ENCODE results near the gene PLAAT4.
A peak's percentile ranks its signal among the peaks of the same experiment; 100 is the strongest.

The PLAAT4 gene

GRCh38 chr11:63551091-63551888, 14.7 kb downstream of the PLAAT4 start:
- no peak for DNase-seq (ENCODE audit: low spot score)
- ChIA-PET CTCF (interaction anchor here (0.6 to 1.0 kb wide), 2 partner anchors 22 to 1561 kb away, joined by 3 to 4 read pairs; no protein-coding TSS in a partner anchor), POLR2A (ENCODE audit: low non-redundant PET) (no interaction called here)
- TF ChIP-seq, protein P1, sequence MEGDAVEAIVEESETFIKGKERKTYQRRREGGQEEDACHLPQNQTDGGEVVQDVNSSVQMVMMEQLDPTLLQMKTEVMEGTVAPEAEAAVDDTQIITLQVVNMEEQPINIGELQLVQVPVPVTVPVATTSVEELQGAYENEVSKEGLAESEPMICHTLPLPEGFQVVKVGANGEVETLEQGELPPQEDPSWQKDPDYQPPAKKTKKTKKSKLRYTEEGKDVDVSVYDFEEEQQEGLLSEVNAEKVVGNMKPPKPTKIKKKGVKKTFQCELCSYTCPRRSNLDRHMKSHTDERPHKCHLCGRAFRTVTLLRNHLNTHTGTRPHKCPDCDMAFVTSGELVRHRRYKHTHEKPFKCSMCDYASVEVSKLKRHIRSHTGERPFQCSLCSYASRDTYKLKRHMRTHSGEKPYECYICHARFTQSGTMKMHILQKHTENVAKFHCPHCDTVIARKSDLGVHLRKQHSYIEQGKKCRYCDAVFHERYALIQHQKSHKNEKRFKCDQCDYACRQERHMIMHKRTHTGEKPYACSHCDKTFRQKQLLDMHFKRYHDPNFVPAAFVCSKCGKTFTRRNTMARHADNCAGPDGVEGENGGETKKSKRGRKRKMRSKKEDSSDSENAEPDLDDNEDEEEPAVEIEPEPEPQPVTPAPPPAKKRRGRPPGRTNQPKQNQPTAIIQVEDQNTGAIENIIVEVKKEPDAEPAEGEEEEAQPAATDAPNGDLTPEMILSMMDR (conservative IDR thresholded peaks at IDR 0.05; ENCODE audit: low read depth): no peak
- no peak overlapping the region for H3K27ac ChIP-seq

GRCh38 chr11:63551889-63552266, 15.3 kb downstream of the PLAAT4 start:
- POLR2A ChIA-PET (ENCODE audit: low non-redundant PET): no interaction called here

DNA sequence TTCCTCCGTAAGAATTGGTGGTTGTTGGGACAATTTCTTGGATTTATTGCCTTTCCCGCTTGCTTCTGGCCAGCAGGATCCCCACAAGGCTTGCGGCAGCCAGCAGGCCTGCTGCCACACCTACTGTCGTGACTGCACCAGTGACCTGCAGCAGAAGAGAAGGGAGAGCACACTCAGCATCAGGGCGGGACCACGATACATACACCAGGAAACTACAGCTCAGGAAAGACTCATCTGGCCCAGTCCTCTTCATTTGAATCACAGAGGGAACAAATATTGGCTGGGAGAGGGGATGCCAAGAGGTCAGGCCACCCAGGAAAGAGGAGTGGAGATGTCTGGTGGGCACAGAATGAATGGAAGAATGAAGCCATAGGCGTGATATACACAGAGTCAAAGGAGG, 16.3 kb downstream of the PLAAT4 start:
- POLR2A ChIA-PET (ENCODE audit: low non-redundant PET): no interaction called here
- TF ChIP-seq, protein P1 (conservative IDR thresholded peaks at IDR 0.05; ENCODE audit: low read depth): no peak
- no peak for DNase-seq (ENCODE audit: low spot score)
- no peak overlapping the region for H3K27ac ChIP-seq
- CTCF ChIA-PET: no interaction called here

More at GRCh38 chr11:63551889-63552266, 15.3 kb downstream of the PLAAT4 start:
- DNase-seq (ENCODE audit: low spot score): no peak
- no peak overlapping the region for H3K27ac ChIP-seq
- TF ChIP-seq, protein P1 (conservative IDR thresholded peaks at IDR 0.05; ENCODE audit: low read depth): no peak
- CTCF ChIA-PET: interaction anchor here (1.0 kb wide), 1 partner anchor 22 kb away, joined by 4 read pairs; no protein-coding TSS in a partner anchor

GRCh38 chr11:63553759-63554158, 17.2 kb downstream of the PLAAT4 start:
- H3K27ac ChIP-seq: peak overlapping the region; percentile 21; the same call in 1 of the 2 replicates
- TF ChIP-seq, protein P1 (conservative IDR thresholded peaks at IDR 0.05; ENCODE audit: low read depth): no peak
- ChIA-PET POLR2A (ENCODE audit: low non-redundant PET) (no interaction called here), CTCF (no interaction called here)
- no peak for DNase-seq (ENCODE audit: low spot score)

DNA sequence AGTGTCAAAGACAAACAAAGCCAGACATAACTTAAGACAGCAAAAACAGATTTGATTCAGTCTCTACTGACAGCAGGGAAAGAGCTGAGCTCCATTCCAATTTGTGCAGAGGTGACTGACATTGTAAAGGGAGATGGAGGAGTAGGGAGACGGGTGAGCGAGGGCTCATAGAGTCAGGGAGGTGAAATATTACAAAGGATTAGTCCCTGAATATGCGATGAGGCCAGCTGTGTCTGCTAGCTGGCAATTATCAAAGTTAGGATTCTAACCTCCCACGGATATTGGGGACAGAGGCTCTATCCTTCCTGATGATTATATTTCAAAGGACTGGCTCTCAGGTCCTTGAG, 18.2 kb downstream of the PLAAT4 start:
- ChIA-PET POLR2A (ENCODE audit: low non-redundant PET) (no interaction called here), CTCF (no interaction called here)
- no peak overlapping the region for H3K27ac ChIP-seq
- no peak for DNase-seq (ENCODE audit: low spot score)
- TF ChIP-seq, protein P1 (conservative IDR thresholded peaks at IDR 0.05; ENCODE audit: low read depth): no peak

- H3K27ac ChIP-seq: no peak overlapping the region
- POLR2A ChIA-PET (ENCODE audit: low non-redundant PET): no interaction called here
- CTCF ChIA-PET: no interaction called here
- no peak for DNase-seq (ENCODE audit: low spot score)
- TF ChIP-seq, protein P1 (conservative IDR thresholded peaks at IDR 0.05; ENCODE audit: low read depth): no peak
Observed at GRCh38 chr11:63556404-63557013, 19.9 kb downstream of the PLAAT4 start.
